Adipocyte (in vitro differentiated cells): ENCODE data around the gene MLXIP.
A peak's percentile ranks its signal among the peaks of the same experiment; 100 is the strongest.
"Not testable (repeated sequence)": the region's sequence is repeated elsewhere in the genome, so short reads cannot be mapped to it uniquely, and the experiment has no call there.

Experiments used
- DNase-seq: peaks from one replicate; pipeline ENCODE4 v3.0.0-alpha.2; 2015; ENCODE audit warnings: low read depth
- H3K27me3 ChIP-seq: replicated peaks from 2 replicates; pipeline ENCODE4 v1.7.0; 2013; ENCODE audit warnings: mild to moderate bottlenecking, low read length, moderate library complexity; ENCODE audit not compliant: control insufficient read depth, insufficient read depth
- H3K36me3 ChIP-seq: 2 replicates; pipeline ENCODE4 v1.7.0; 2013; ENCODE audit warnings: low read length, mild to moderate bottlenecking, moderate library complexity; ENCODE audit not compliant: control insufficient read depth, insufficient read depth, severe bottlenecking
- H3K4me1 ChIP-seq: 2 replicates; pipeline ENCODE4 v1.7.0; 2013; ENCODE audit warnings: mild to moderate bottlenecking, low read length, moderate library complexity; ENCODE audit not compliant: control insufficient read depth, insufficient read depth
- H3K4me3 ChIP-seq: 2 replicates; pipeline ENCODE4 v1.7.0; 2013; ENCODE audit warnings: mild to moderate bottlenecking, low read length, moderate library complexity
- H3K9ac ChIP-seq: 2 replicates; pipeline ENCODE4 v1.7.0; 2013; ENCODE audit warnings: mild to moderate bottlenecking, low read length, moderate library complexity
- H3K9me3 ChIP-seq: 2 replicates; pipeline ENCODE4 v1.7.0; 2013; ENCODE audit warnings: mild to moderate bottlenecking, low read length, moderate library complexity; ENCODE audit not compliant: control insufficient read depth

Gene MLXIP

DNA sequence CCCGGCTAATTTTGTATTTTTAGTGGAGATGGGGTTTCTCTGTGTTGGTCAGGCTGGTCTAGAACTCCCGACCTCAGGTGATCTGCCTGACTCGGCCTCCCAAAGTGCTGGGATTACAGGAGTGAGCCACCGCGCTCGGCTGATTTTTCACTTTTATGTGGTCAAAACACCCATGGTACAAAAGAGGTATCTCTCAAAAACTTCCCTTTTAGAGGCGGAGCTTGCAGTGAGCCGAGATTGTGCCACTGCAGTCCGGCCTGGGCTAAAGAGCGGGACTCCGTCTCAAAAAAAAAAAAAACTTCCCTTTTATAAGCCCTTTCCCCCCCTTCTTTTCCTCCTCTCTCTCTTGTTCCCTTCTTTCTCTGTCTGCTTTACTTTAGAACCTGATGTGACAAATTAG, 26.9 kb downstream of the MLXIP start:
- not testable (repeated sequence) for H3K9me3 ChIP-seq, H3K27me3 ChIP-seq, H3K4me1 ChIP-seq, H3K9ac ChIP-seq, DNase-seq, H3K4me3 ChIP-seq, H3K36me3 ChIP-seq

DNA sequence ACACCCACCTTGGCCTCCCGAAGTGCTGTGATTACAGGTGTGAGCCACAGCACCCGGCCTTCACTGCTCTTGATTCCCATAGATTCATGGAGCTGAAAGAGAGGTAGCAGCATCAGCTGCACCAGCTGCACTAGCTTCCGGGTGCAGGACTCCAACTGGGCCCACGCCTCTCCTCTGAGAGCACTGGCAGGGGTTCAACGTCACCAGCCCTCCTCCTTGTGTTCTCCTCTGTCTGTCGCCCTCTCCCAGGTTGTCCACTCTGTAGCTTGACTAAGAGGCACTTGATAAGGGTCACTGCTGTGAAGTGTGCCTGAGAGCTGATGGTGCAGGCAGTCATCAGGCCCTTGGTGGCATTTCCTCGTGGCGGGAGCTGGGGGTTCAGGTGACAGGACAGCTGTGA, 28.3 kb downstream of the MLXIP start:
- Histone ChIP-seq H3K9me3 (no peaks in the 10 kb centered on the region), H3K9ac (no peak overlapping the region), H3K36me3 (no peaks in the 10 kb centered on the region), H3K4me3 (no peak overlapping the region), H3K27me3 (no peaks in the 10 kb centered on the region), H3K4me1 (peaks cover 10% of the 10 kb centered on the region)
- no peak for DNase-seq

DNA sequence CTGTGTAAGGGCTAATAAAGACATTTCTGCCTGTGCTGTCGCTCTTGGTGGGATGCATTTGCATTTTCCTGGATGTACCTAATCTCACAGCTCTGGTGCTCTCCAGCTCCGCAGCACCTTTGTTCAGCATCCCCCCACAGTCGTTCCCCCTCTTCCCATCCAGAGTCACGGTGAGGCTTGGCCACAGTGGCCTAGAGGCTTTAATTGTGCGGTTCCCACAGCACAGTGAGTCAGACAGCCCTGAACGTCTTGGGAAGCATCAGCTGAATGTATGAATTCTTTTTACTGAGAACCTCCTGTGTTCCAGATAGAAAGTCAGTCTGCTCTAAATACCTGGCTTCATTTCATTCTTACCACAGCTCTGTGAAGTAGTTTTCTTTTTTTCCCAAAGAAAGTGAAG, 28.7 kb downstream of the MLXIP start:
- no peaks in the 10 kb centered on the region for H3K9me3 ChIP-seq
- peaks cover 10% of the 10 kb centered on the region for H3K4me1 ChIP-seq
- H3K36me3 ChIP-seq: no peaks in the 10 kb centered on the region
- H3K4me3 ChIP-seq: no peak overlapping the region
- DNase-seq: peak; percentile 48
- no peaks in the 10 kb centered on the region for H3K27me3 ChIP-seq
- H3K9ac ChIP-seq: no peak overlapping the region

DNA sequence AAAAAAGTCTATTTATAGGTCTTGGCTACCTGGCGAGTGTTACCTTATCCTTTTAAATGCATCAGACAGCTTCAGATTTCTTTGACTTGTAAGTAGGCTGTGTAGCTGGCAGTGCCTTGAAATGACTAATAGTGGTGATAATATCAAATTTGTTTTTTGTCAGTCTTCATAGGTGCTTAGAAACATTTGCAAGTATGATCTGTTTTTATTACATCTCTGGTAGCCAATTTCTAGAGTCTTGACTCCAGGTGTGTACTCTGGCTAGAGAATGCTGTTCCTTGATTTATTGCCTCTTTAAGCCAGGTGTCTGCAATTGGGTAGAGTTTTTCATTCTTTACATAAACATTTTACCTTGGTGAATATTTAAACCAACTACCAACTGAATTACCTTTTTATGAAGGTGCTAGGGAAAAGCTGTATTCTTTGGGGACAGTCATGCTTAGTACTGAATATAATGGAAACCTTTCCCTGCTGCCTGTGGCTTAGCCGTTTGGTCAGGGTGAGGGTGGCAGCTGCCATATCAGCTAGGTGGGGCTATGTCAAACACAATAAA, 32.6 kb downstream of the MLXIP start:
- no peaks in the 10 kb centered on the region for H3K9me3 ChIP-seq
- no peak for DNase-seq
- no peak overlapping the region for H3K9ac ChIP-seq
- peaks cover 10% of the 10 kb centered on the region for H3K4me1 ChIP-seq
- no peaks in the 10 kb centered on the region for H3K36me3 ChIP-seq
- H3K27me3 ChIP-seq: no peaks in the 10 kb centered on the region
- no peak overlapping the region for H3K4me3 ChIP-seq

DNA sequence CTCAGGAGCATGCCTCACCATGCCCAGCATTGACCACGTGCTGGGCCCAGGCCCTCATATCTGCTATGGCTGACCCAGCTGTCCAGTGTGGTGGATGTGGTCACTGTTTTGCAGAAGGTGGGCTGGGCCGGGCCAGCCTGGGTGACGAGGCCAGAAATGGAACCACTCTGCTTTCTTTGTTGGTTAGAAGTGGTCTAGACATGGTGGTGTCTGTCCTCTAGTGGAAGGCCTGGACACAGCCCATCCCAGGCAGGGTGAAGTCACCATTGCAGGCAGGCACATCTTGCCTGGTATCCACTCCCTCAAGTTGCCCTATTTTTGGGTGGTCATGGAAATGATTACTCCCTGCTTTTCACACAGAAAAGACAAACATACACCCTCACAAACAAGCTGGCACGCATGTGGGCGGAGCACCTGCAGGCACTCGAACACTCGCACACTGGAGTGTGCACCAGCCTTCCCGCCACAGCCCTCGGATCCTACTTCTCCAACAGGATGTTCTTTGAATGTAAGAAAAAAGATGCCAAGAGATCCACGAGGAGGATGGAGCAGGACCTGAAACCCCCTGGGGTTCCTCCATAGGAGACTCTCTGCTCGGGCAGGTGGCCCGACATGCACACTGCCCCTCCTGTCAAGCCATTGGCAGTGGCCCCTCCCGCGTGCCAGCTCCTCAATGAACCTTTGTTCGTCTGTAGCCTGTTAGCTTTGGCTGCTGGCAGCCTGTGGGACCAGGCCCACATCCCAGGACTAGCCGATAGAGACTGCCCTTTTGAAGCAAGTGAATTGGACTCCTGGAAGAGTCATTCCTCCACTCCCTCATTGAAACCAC, 38.4 kb downstream of the MLXIP start:
- DNase-seq: no peak
- Histone ChIP-seq H3K36me3 (no peaks in the 10 kb centered on the region), H3K4me1 (no peaks in the 10 kb centered on the region), H3K9ac (no peak overlapping the region), H3K9me3 (no peaks in the 10 kb centered on the region), H3K4me3 (no peak overlapping the region), H3K27me3 (no peaks in the 10 kb centered on the region)

DNA sequence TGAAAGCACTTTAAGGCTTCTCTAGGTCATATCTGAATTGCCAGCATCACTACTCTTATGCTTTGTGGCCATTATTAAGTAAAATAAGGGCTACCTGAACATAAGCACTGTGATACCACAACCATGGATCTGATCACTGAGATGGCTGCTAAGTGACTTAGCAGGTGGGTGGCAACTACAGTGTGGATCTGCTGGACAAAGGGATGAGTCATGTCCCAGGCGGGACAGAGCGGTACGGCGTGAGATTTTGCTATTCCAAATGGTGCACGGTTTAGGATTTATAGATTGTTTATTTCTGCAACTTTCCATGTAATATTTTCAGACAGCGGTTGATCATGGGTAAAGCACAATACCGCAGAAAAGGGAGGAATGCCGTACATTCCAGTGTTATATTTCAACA, 39.4 kb downstream of the MLXIP start:
- H3K9ac ChIP-seq: no peak overlapping the region
- H3K4me1 ChIP-seq: no peaks in the 10 kb centered on the region
- H3K36me3 ChIP-seq: no peaks in the 10 kb centered on the region
- H3K27me3 ChIP-seq: no peaks in the 10 kb centered on the region
- H3K4me3 ChIP-seq: no peak overlapping the region
- no peaks in the 10 kb centered on the region for H3K9me3 ChIP-seq
- no peak for DNase-seq

DNA sequence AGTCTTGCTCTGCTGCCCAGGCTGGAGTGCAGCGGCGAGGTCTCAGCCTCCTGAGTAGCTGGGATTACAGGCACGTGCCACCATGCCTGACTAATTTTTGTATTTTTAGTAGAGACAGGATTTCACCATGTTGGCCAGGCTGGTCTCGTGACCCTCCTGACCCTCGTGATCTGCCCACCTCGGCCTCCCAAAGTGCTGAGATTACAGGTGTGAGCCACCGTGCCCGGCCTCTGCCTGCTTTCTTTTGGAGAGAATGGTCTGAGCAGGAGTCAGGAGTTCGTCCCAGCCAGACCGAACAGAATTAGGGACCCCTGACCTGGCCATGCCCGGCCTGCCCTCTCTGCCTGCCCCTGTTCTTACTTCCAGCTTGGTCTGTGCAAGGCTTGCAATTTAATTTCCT, 42.8 kb downstream of the MLXIP start:
- not testable (repeated sequence) for DNase-seq, H3K27me3 ChIP-seq

DNA sequence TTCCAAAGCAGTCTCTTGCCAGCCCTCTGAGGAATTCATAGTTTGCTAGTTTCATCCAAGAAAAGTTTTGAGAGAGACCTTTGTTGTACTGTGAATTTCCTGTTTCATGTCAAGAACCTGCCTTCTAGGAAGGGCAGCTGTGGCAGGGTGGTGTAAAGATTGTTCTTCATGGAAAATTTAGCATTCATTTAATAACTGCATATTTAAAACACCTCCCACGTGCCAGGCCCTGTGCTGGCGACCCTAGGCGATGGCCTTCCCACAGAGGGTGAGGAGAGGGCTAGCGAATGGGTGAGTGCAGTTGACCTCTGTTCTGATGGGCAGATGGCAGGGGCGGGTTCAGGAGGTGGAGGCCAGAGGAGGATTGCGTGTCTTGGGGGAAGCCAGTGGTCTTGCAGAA, 43.2 kb downstream of the MLXIP start:
- H3K4me3 ChIP-seq: no peak overlapping the region
- H3K36me3 ChIP-seq: no peaks in the 10 kb centered on the region
- H3K4me1 ChIP-seq: peaks cover 22% of the 10 kb centered on the region
- no peaks in the 10 kb centered on the region for H3K9me3 ChIP-seq
- no peak overlapping the region for H3K9ac ChIP-seq
- DNase-seq: no peak
- no peaks in the 10 kb centered on the region for H3K27me3 ChIP-seq

More for the DNA sequence above, 42.8 kb downstream of the MLXIP start:
- not testable (repeated sequence) for H3K9me3 ChIP-seq, H3K4me3 ChIP-seq, H3K9ac ChIP-seq, H3K36me3 ChIP-seq
- peaks cover 18% of the 10 kb centered on the region for H3K4me1 ChIP-seq

DNA sequence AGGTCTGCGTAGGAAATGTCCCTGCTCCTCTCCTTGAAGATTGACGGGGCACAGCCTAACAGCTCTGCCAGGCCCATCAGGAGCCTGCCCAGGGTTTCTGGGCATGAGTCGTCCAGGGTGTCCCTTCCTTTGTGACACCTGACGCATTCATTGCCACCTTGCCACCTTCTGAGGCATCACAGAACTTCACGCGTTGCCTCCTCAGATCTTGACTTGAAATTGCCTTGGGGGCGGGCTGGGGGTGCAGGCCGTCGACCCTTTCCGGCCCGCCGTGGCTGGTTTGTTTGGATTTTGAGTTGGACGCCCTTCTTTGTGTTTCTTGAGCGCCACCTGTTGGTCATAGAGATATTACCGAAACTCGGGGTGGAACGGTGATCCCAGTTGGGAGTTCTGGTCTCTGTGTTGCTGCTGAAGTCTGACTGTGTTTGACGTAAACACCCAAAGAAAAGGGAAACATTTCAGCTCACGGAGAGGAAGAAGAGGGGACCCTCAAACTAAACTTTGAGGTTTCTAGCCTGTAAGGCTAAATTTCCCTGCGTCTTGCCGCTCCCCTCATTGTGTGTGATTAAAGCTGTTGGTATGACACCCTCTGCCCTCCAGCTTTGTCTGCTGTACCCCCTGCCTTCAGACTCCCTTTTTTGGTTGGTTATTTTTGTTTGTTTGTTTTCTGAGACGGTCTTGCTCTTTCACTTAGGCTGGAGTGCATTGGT, 44.6 kb downstream of the MLXIP start:
- peak; percentile 90 for DNase-seq
- Histone ChIP-seq H3K4me3 (no peak overlapping the region), H3K9ac (peak overlapping the region; percentile 58)

DNA sequence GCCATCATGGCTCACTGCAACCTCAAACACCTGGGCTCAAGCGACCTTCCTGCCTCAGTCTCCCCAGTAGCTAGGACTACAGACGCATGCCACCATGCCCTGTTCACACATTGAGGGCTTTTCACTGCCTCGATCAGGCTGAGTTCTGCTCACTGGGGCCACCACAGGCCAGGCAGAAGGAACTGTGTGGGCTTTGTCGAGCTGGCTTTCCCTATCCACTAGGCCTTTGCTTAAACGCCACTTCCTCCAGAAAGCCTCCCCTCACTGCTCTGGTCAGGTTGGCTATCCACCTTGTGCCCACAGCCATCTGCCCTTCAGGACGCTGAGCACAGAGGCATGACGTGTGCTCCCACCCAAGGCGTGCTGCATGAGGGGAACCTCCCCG, 45.2 kb downstream of the MLXIP start:
- Histone ChIP-seq H3K9me3 (no peaks in the 10 kb centered on the region), H3K4me1 (peaks cover 26% of the 10 kb centered on the region), H3K36me3 (peaks cover 16% of the 10 kb centered on the region), H3K27me3 (no peaks in the 10 kb centered on the region), H3K4me3 (no peak overlapping the region), H3K9ac (peak overlapping the region; percentile 51)
- DNase-seq: no peak

More for the DNA sequence above, 44.6 kb downstream of the MLXIP start:
- Histone ChIP-seq H3K27me3 (no peaks in the 10 kb centered on the region), H3K4me1 (peaks cover 26% of the 10 kb centered on the region), H3K36me3 (peaks cover 11% of the 10 kb centered on the region), H3K9me3 (no peaks in the 10 kb centered on the region)

DNA sequence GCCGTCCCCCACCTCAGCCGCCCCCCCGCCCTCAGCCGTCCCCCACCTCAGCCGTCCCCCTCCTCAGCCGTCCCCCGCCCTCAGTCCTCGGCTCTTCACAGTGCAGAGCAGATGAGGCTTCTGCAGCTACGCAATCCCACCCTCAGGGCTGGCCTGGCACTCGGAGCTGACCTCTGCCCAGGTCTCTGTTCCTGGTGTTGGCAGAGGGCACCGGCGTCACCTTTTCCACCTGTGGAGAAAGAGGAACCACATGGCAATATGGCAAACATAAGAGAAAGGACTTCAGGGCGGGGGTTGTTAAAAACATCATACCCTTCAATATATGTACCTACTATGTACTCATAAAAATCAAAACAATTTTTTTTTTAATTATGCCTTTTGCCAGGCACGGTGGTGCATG, 45.8 kb downstream of the MLXIP start:
- peaks cover 23% of the 10 kb centered on the region for H3K36me3 ChIP-seq

More for the DNA sequence above, 45.8 kb downstream of the MLXIP start:
- H3K9me3 ChIP-seq: no peaks in the 10 kb centered on the region
- no peak for DNase-seq
- H3K9ac ChIP-seq: no peak overlapping the region
- no peak overlapping the region for H3K4me3 ChIP-seq
- no peaks in the 10 kb centered on the region for H3K27me3 ChIP-seq
- H3K4me1 ChIP-seq: peaks cover 26% of the 10 kb centered on the region
